ENCODE measurements around the gene PIGK.

PIGK gene

DNA sequence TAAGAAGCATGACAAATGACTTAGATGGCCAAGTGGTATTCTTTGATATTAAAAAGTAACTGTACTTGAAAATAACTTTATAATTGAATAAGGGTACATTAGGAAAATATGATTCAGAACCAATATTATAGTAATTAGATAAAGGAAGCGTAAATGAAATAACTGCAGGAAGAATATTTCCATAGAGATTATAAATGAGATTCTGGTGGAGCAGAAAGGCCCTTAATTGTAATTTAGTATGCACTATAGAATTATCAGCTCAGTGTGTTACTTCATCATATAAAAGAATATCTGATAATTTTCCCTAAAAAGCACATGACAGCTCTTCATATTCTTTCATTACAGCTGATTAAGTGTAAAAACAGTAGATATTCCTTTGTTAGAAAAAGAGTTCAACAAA, 171.7 kb downstream of the PIGK start:
- in situ Hi-C loops (cut with MboI; ENCODE audit: low sequenced_read_pairs, unreplicated experiment) = no loop called here
- no peak for DNase-seq (ENCODE audit: low spot score)
- TF ChIP-seq, protein P1, sequence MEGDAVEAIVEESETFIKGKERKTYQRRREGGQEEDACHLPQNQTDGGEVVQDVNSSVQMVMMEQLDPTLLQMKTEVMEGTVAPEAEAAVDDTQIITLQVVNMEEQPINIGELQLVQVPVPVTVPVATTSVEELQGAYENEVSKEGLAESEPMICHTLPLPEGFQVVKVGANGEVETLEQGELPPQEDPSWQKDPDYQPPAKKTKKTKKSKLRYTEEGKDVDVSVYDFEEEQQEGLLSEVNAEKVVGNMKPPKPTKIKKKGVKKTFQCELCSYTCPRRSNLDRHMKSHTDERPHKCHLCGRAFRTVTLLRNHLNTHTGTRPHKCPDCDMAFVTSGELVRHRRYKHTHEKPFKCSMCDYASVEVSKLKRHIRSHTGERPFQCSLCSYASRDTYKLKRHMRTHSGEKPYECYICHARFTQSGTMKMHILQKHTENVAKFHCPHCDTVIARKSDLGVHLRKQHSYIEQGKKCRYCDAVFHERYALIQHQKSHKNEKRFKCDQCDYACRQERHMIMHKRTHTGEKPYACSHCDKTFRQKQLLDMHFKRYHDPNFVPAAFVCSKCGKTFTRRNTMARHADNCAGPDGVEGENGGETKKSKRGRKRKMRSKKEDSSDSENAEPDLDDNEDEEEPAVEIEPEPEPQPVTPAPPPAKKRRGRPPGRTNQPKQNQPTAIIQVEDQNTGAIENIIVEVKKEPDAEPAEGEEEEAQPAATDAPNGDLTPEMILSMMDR (IDR thresholded peaks at IDR 0.05; ENCODE audit: borderline replicate concordance, control extremely low read depth, extremely low read depth, insufficient read depth, missing control alignments) = no peak

GRCh38 chr1:77044133-77044849, 174.9 kb downstream of the PIGK start:
- in situ Hi-C loops (cut with MboI; ENCODE audit: low sequenced_read_pairs, unreplicated experiment) = no loop called here
- TF ChIP-seq, protein P1 (IDR thresholded peaks at IDR 0.05; ENCODE audit: borderline replicate concordance, control extremely low read depth, extremely low read depth, insufficient read depth, missing control alignments) = no peak
- DNase-seq (ENCODE audit: low spot score) = no peak

DNA sequence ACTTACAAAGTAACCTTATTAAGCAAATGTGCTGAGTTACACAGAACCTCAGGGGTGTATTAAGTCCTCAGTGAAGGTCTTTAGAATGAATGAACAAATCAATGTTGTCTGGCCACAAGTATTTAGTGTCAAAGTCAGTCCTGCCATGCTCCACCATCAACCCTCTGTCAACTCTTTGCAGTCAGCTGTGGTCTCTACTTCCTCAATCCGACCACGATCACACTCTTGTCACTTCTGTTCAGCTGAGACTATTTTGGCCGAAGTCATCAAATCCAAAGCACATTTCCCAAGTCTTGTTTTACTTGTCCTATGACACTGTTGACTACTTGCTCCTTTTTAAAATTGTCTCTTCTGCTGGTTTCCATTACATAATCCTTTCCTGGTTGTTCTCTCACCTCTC, 178.4 kb downstream of the PIGK start:
- TF ChIP-seq, protein P1 (IDR thresholded peaks at IDR 0.05; ENCODE audit: borderline replicate concordance, control extremely low read depth, extremely low read depth, insufficient read depth, missing control alignments) = no peak
- DNase-seq (ENCODE audit: low spot score) = no peak
- in situ Hi-C loops (cut with MboI; ENCODE audit: low sequenced_read_pairs, unreplicated experiment) = no loop called here

DNA sequence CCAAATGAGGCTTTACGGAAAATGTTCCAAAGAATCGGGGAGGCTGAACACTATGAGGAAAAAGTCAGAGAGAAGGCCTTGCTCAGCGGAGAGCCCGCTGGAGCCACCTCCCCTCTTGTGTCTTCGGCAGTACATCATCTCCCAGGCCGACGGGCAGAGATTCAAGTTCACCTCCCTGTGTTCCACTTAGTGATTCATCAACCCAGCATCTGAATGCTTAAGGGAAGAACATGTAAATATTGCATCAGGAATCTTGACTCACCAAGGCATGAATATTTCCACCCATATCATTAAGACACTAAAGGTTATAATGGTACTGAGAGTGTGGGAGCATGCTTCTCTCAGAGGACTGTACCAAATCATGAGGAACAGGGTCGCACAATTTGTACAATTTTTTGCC, 179.5 kb downstream of the PIGK start:
- DNase-seq (ENCODE audit: low spot score) = no peak
- TF ChIP-seq, protein P1 (IDR thresholded peaks at IDR 0.05; ENCODE audit: borderline replicate concordance, control extremely low read depth, extremely low read depth, insufficient read depth, missing control alignments) = no peak
- in situ Hi-C loops (cut with MboI; ENCODE audit: low sequenced_read_pairs, unreplicated experiment) = no loop called here

GRCh38 chr1:77039111-77039510, 180.1 kb downstream of the PIGK start:
- DNase-seq (ENCODE audit: low spot score) = no peak
- in situ Hi-C loops (cut with MboI; ENCODE audit: low sequenced_read_pairs, unreplicated experiment) = no loop called here
- TF ChIP-seq, protein P1 (IDR thresholded peaks at IDR 0.05; ENCODE audit: borderline replicate concordance, control extremely low read depth, extremely low read depth, insufficient read depth, missing control alignments) = no peak
